GM19395 (cell line): ENCODE results near the gene SNAP29.
"Not testable (repeated sequence)": the region's sequence is repeated elsewhere in the genome, so short reads cannot be mapped to it uniquely, and the experiment has no call there.

Source experiments
- ATAC-seq: cut with Tn5 transposase; IDR thresholded peaks from one replicate; pipeline ENCODE4 v1.9.1; 2021; ENCODE audit warnings: mild to moderate bottlenecking, moderate library complexity; ENCODE audit not compliant: unreplicated experiment

The SNAP29 gene

GRCh38 chr22:20897737-20898136 lies 38.9 kb downstream of the SNAP29 start:
- ATAC-seq, result not testable (repeated sequence)

GRCh38 chr22:20899827-20900423 lies 41.1 kb downstream of the SNAP29 start:
- no peak for ATAC-seq

GRCh38 chr22:20901093-20902033 lies 42.6 kb downstream of the SNAP29 start:
- not testable (repeated sequence) for ATAC-seq

- no peak for ATAC-seq
Measured at GRCh38 chr22:20903093-20903492, 44.3 kb downstream of the SNAP29 start.

GRCh38 chr22:20904008-20904979 lies 45.5 kb downstream of the SNAP29 start:
- no peak for ATAC-seq

- ATAC-seq, result no peak
Measured at GRCh38 chr22:20904980-20905355, 46.2 kb downstream of the SNAP29 start.

- no peak for ATAC-seq
Measured at GRCh38 chr22:20905415-20906386, 46.9 kb downstream of the SNAP29 start.

GRCh38 chr22:20906387-20906767 lies 47.6 kb downstream of the SNAP29 start:
- no peak for ATAC-seq

GRCh38 chr22:20908717-20909116 lies 49.9 kb downstream of the SNAP29 start:
- not testable (repeated sequence) for ATAC-seq

- no peak for ATAC-seq
Measured at GRCh38 chr22:20909543-20910303, 50.9 kb downstream of the SNAP29 start.

GRCh38 chr22:20912494-20912893 lies 53.7 kb downstream of the SNAP29 start:
- no peak for ATAC-seq

- peak; percentile 86 for ATAC-seq
Measured at GRCh38 chr22:20916916-20917810, 58.4 kb downstream of the SNAP29 start, which contains the start of gene CRKL. Gene CRKL, plus strand, starts transcription at chr22:20917407. Its CDS starts 528 bp downstream, at chr22:20917935.

GRCh38 chr22:20918663-20919218 lies 59.9 kb downstream of the SNAP29 start:
- ATAC-seq, result no peak

- ATAC-seq, result no peak
Measured at GRCh38 chr22:20919718-20920117, 60.9 kb downstream of the SNAP29 start.

GRCh38 chr22:20920881-20921203 lies 62.0 kb downstream of the SNAP29 start:
- no peak for ATAC-seq

GRCh38 chr22:20922141-20922751 lies 63.4 kb downstream of the SNAP29 start:
- no peak for ATAC-seq

GRCh38 chr22:20926243-20926642 lies 67.4 kb downstream of the SNAP29 start:
- no peak for ATAC-seq
